GM19193 (cell line): ENCODE measurements around the gene CCDC27.
A peak's percentile ranks its signal among the peaks of the same experiment; 100 is the strongest.

Experiments used
- POLR2A ChIP-seq: IDR thresholded peaks from 4 replicates; pipeline ENCODE4 v1.6.1; 2011; ENCODE audit not compliant: insufficient read depth, insufficient read length; ENCODE audit errors: extremely low read depth

The CCDC27 gene

GRCh38 chr1:3759796-3760195 is 7.5 kb downstream of the CCDC27 start:
- TF ChIP-seq POLR2A, result no peak

GRCh38 chr1:3761296-3762010 is 9.2 kb downstream of the CCDC27 start:
- TF ChIP-seq POLR2A, result no peak

GRCh38 chr1:3762151-3762872 is 10.1 kb downstream of the CCDC27 start:
- TF ChIP-seq POLR2A, result no peak

GRCh38 chr1:3762873-3763228 is 10.6 kb downstream of the CCDC27 start:
- no peak for TF ChIP-seq POLR2A

DNA sequence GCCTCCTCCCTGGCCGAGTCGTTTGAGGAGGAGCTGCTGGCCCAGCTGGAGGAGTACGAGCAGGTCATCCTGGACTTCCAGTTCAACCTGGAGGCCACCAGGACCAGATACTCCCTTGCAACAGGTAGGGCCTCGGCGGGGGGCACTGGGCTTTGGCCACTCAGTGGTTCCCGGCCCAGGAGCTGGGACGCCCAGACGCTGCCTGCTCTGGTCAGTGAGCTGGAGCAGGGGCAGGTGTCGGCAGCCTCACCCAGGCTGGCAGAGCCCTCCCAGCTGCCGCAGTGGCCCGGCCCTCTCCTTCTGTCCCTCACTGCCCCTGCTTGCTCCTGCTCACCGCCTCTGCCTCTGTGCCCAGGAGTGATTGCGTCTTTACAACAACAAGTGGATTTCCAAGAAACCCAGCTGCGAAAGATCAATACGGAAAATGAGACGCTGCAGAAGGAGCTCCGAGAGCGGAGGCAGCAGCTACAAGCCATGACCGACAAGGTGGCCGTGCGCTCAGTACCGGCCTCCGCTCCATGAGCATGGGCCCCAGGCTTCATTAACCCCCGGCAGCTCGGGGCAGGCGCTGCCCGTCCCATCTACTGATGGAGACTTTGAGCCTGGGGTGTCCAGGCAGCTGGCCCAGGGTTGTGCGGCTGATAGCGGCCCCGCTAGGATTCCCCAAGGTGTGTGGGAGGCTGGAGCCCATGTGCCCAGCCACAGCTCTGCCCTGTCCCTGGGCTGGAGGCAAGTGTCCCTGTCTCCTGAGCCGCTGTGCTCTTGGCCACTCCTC is 11.3 kb downstream of the CCDC27 start:
- no peak for TF ChIP-seq POLR2A

DNA sequence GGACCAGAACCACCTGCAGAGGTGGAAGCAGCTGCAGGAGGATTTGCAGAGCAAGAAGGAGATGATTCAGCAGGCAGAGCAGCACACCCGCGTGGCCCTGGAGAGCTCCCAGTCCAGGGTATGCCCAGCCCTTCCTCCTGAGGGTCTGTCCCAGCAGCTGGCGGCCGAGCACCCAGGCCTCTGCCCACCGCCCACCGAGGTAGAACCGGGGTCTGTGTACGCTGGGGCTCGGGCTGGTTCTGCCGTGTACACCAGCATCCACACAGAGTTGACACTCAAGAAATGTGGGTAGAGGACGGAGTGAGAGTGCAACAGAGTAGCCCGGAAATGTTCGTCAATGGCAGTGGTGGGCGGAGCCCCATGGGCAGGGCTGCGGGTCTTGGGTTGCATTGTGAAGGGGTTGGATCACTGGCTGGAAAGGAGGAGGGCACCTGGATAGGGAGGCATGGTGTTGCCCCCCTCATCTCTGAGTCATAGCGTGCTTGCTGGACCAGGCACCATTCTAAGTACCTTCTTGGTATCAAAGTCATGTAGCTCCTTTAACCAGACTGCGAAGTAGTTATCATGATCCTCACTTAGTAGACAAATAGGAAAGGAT is 15.2 kb downstream of the CCDC27 start:
- TF ChIP-seq POLR2A, result no peak

- no peak for TF ChIP-seq POLR2A
Measured at GRCh38 chr1:3768811-3769390, 16.7 kb downstream of the CCDC27 start.

- no peak for TF ChIP-seq POLR2A
Measured at GRCh38 chr1:3770047-3770765, 18.0 kb downstream of the CCDC27 start.

DNA sequence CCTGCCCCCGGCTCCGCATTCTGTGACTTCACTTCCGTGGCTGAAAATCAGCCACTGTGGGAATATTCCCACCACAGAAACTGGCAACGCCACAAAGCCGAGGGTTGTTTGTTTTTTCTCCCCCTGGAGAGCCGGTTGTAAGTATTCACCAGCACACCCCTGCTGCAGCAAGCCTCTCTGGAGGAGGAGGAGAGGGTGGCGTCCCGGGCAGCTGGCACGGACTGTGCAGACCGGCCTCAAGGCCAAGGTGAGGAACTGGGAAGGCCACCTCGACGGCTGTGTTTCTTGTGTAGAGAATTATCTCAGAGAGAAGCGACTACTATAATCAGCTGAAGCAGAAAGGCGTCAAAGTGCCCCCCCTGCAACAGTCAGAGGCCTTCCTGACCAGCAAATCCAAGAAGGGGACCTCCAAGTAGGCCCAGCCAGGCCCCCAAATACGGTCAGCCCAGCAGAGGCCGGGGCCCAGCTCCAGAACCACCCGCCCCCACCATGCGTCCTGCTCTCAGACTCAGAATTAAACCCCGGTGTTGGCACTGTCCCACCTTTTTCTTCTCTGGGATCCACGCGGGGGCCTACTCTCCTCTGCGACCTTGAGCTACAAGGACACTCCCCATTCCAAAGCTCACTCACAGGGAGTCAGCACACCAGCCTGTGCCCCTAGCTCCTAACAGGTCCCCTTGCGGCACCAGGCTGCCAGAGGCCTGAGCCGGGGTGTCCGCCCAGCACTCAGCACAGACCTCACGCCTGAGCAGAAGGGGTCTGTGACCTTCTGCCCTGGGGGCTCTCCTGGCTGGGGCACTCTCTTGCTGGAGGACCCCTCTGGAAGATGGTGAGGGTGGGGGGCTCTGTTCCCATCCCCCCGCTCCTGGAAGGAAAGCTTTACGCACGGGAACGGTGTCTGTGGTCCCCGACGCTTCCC is 19.1 kb downstream of the CCDC27 start:
- no peak for TF ChIP-seq POLR2A

- peak; percentile 31 for TF ChIP-seq POLR2A
Measured at GRCh38 chr1:3772027-3772714, 19.9 kb downstream of the CCDC27 start.

- TF ChIP-seq POLR2A, result no peak
Measured at GRCh38 chr1:3772715-3773571, 20.7 kb downstream of the CCDC27 start, which contains the start of gene SMIM1. TSS of gene SMIM1 (plus strand) at chr1:3772749. CDS start at chr1:3775374, 2,625 bp downstream.
